Stimulated activated naive CD8-positive, alpha-beta T cell treated with anti-CD3 and anti-CD28 coated beads, Interleukin-15, amount 100 ng/mL, for 72 hours (primary cell): ENCODE results near the gene SLC44A1.

Experiments used
- ATAC-seq: fragments of 150-1000 bp; cut with Tn5 transposase; 2 replicates; pipeline ENCODE4 v1.10.0; 2021; ENCODE audit warnings: mild to moderate bottlenecking, moderate library complexity
- DNase-seq, 2 donors: peaks; one replicate each; pipeline ENCODE4 v3.0.0; 2021 to 2022
- H3K27ac Mint-ChIP-seq, 2 donors: one replicate each; pipeline ENCODE4 v1.8.0; 2022; ENCODE audit warnings: mild to moderate bottlenecking in 2 of 2, mixed read lengths in 2 of 2, moderate library complexity in 2 of 2
- H3K27me3 Mint-ChIP-seq: one replicate; pipeline ENCODE4 v1.8.0; 2022; ENCODE audit warnings: mixed read lengths
- H3K4me1 Mint-ChIP-seq: one replicate; pipeline ENCODE4 v1.8.0; 2022; ENCODE audit warnings: mild to moderate bottlenecking, mixed read lengths
- H3K4me3 Mint-ChIP-seq, 2 donors: one replicate each; pipeline ENCODE4 v1.8.0; 2022; ENCODE audit warnings: mild to moderate bottlenecking in 2 of 2, mixed read lengths in 2 of 2, moderate library complexity in 1 of 2
- H3K9me3 Mint-ChIP-seq, 2 donors: one replicate each; pipeline ENCODE4 v1.8.0; 2022; ENCODE audit warnings: mixed read lengths in 2 of 2

Gene SLC44A1

GRCh38 chr9:105354448-105354847, 110.0 kb downstream of the SLC44A1 start:
- no peak overlapping the region for H3K27ac Mint-ChIP-seq
- no peaks in the 10 kb centered on the region for H3K9me3 Mint-ChIP-seq
- no peak overlapping the region for H3K4me3 Mint-ChIP-seq
- DNase-seq (no peak), ATAC-seq (no peak)
- H3K27me3 Mint-ChIP-seq: no peaks in the 10 kb centered on the region
- peaks cover 6% of the 10 kb centered on the region for H3K4me1 Mint-ChIP-seq

- H3K27me3 Mint-ChIP-seq: no peaks in the 10 kb centered on the region
- no peaks in the 10 kb centered on the region for H3K9me3 Mint-ChIP-seq
- no peak overlapping the region for H3K4me3 Mint-ChIP-seq
- H3K27ac Mint-ChIP-seq: no peak overlapping the region
- peaks cover 19% of the 10 kb centered on the region for H3K4me1 Mint-ChIP-seq
- no peak for DNase-seq
- peak; percentile 25 for ATAC-seq
These were observed 111.3 kb downstream of the SLC44A1 start for GRCh38 chr9:105355781-105356180.

GRCh38 chr9:105357937-105358336, 113.5 kb downstream of the SLC44A1 start:
- no peaks in the 10 kb centered on the region for H3K27me3 Mint-ChIP-seq
- H3K27ac Mint-ChIP-seq: no peak overlapping the region
- peaks cover 27% of the 10 kb centered on the region for H3K4me1 Mint-ChIP-seq
- ATAC-seq: no peak
- DNase-seq: peak in 1 of 2 donors; percentile 14
- H3K9me3 Mint-ChIP-seq: no peaks in the 10 kb centered on the region
- no peak overlapping the region for H3K4me3 Mint-ChIP-seq

- Mint-ChIP-seq H3K4me1 (peaks cover 28% of the 10 kb centered on the region), H3K27me3 (no peaks in the 10 kb centered on the region), H3K4me3 (no peak overlapping the region), H3K27ac (peak overlapping the region in 1 of 2 donors; percentile 43), H3K9me3 (no peaks in the 10 kb centered on the region)
- DNase-seq (peak; percentile 63 to 87), ATAC-seq (peak; percentile 100)
These were observed 115.4 kb downstream of the SLC44A1 start for GRCh38 chr9:105359892-105360291.

GRCh38 chr9:105360344-105360743, 115.9 kb downstream of the SLC44A1 start:
- H3K4me3 Mint-ChIP-seq: no peak overlapping the region
- H3K27ac Mint-ChIP-seq: peak overlapping the region in 1 of 2 donors; percentile 43
- H3K9me3 Mint-ChIP-seq: no peaks in the 10 kb centered on the region
- H3K27me3 Mint-ChIP-seq: no peaks in the 10 kb centered on the region
- DNase-seq (no peak), ATAC-seq (no peak)
- peaks cover 28% of the 10 kb centered on the region for H3K4me1 Mint-ChIP-seq

- Mint-ChIP-seq H3K9me3 (no peaks in the 10 kb centered on the region), H3K4me3 (no peak overlapping the region), H3K27ac (no peak overlapping the region), H3K4me1 (peaks cover 23% of the 10 kb centered on the region), H3K27me3 (no peaks in the 10 kb centered on the region)
- no peak for DNase-seq
- ATAC-seq: no peak
These were observed 117.4 kb downstream of the SLC44A1 start for GRCh38 chr9:105361873-105362272.

- H3K27ac Mint-ChIP-seq: no peak overlapping the region
- H3K4me1 Mint-ChIP-seq: peaks cover 23% of the 10 kb centered on the region
- no peaks in the 10 kb centered on the region for H3K9me3 Mint-ChIP-seq
- H3K4me3 Mint-ChIP-seq: no peak overlapping the region
- ATAC-seq: no peak
- H3K27me3 Mint-ChIP-seq: no peaks in the 10 kb centered on the region
- no peak for DNase-seq
These were observed 118.0 kb downstream of the SLC44A1 start for GRCh38 chr9:105362470-105362869.

GRCh38 chr9:105363837-105364236, 119.4 kb downstream of the SLC44A1 start:
- Mint-ChIP-seq H3K27me3 (no peaks in the 10 kb centered on the region), H3K27ac (no peak overlapping the region), H3K4me1 (peaks cover 23% of the 10 kb centered on the region), H3K4me3 (no peak overlapping the region), H3K9me3 (no peaks in the 10 kb centered on the region)
- DNase-seq (no peak), ATAC-seq (no peak)

- no peak for ATAC-seq
- Mint-ChIP-seq H3K27ac (no peak overlapping the region), H3K4me1 (peaks cover 6% of the 10 kb centered on the region), H3K9me3 (no peaks in the 10 kb centered on the region), H3K27me3 (no peaks in the 10 kb centered on the region), H3K4me3 (no peak overlapping the region)
- DNase-seq: no peak
These were observed 125.5 kb downstream of the SLC44A1 start for GRCh38 chr9:105369911-105370310.

GRCh38 chr9:105373723-105374122, 129.3 kb downstream of the SLC44A1 start:
- no peak overlapping the region for H3K4me3 Mint-ChIP-seq

GRCh38 chr9:105375323-105375722, 130.9 kb downstream of the SLC44A1 start:
- Mint-ChIP-seq H3K4me1 (peaks cover 6% of the 10 kb centered on the region), H3K9me3 (no peaks in the 10 kb centered on the region), H3K27me3 (no peaks in the 10 kb centered on the region), H3K4me3 (no peak overlapping the region), H3K27ac (no peak overlapping the region)
- ATAC-seq (no peak), DNase-seq (no peak)

More at GRCh38 chr9:105373723-105374122, 129.3 kb downstream of the SLC44A1 start:
- DNase-seq (no peak), ATAC-seq (no peak)
- H3K4me1 Mint-ChIP-seq: peaks cover 6% of the 10 kb centered on the region
- no peak overlapping the region for H3K27ac Mint-ChIP-seq
- no peaks in the 10 kb centered on the region for H3K9me3 Mint-ChIP-seq
- H3K27me3 Mint-ChIP-seq: no peaks in the 10 kb centered on the region

GRCh38 chr9:105376893-105377292, 132.4 kb downstream of the SLC44A1 start:
- DNase-seq: no peak
- no peak overlapping the region for H3K4me3 Mint-ChIP-seq
- no peaks in the 10 kb centered on the region for H3K27me3 Mint-ChIP-seq
- H3K27ac Mint-ChIP-seq: no peak overlapping the region
- H3K4me1 Mint-ChIP-seq: no peaks in the 10 kb centered on the region
- no peaks in the 10 kb centered on the region for H3K9me3 Mint-ChIP-seq
- ATAC-seq: no peak

- Mint-ChIP-seq H3K27me3 (no peaks in the 10 kb centered on the region), H3K4me1 (peaks cover 12% of the 10 kb centered on the region), H3K27ac (peak overlapping the region; percentile 28 to 92), H3K4me3 (peak overlapping the region; percentile 84 to 87), H3K9me3 (no peaks in the 10 kb centered on the region)
- ATAC-seq: peak; percentile 87
- DNase-seq: peak; percentile 8 to 16
These were observed 141.0 kb downstream of the SLC44A1 start for GRCh38 chr9:105385381-105385985.

GRCh38 chr9:105389796-105390195, 145.3 kb downstream of the SLC44A1 start:
- Mint-ChIP-seq H3K4me3 (no peak overlapping the region), H3K27ac (no peak overlapping the region), H3K4me1 (peaks cover 12% of the 10 kb centered on the region), H3K27me3 (no peaks in the 10 kb centered on the region), H3K9me3 (no peaks in the 10 kb centered on the region)
- ATAC-seq (no peak), DNase-seq (no peak)

GRCh38 chr9:105390871-105391270, 146.4 kb downstream of the SLC44A1 start:
- H3K27ac Mint-ChIP-seq: no peak overlapping the region
- no peak overlapping the region for H3K4me3 Mint-ChIP-seq
- no peaks in the 10 kb centered on the region for H3K9me3 Mint-ChIP-seq
- DNase-seq: no peak
- peaks cover 8% of the 10 kb centered on the region for H3K4me1 Mint-ChIP-seq
- peaks cover 7% of the 10 kb centered on the region for H3K27me3 Mint-ChIP-seq
- no peak for ATAC-seq

- ATAC-seq: no peak
- Mint-ChIP-seq H3K27me3 (peaks cover 11% of the 10 kb centered on the region), H3K27ac (no peak overlapping the region), H3K4me3 (no peak overlapping the region), H3K9me3 (no peaks in the 10 kb centered on the region), H3K4me1 (peaks cover 5% of the 10 kb centered on the region)
- DNase-seq: no peak
These were observed 146.8 kb downstream of the SLC44A1 start for GRCh38 chr9:105391288-105391687.

- no peaks in the 10 kb centered on the region for H3K9me3 Mint-ChIP-seq
- H3K4me1 Mint-ChIP-seq: peaks cover under 1% of the 10 kb centered on the region
- peaks cover 24% of the 10 kb centered on the region for H3K27me3 Mint-ChIP-seq
- H3K4me3 Mint-ChIP-seq: no peak overlapping the region
- DNase-seq (no peak), ATAC-seq (no peak)
- no peak overlapping the region for H3K27ac Mint-ChIP-seq
These were observed 148.1 kb downstream of the SLC44A1 start for GRCh38 chr9:105392531-105392930.
